GM19467 (cell line): ENCODE results near the gene PRRT3.
"Not testable (repeated sequence)": the region's sequence is repeated elsewhere in the genome, so short reads cannot be mapped to it uniquely, and the experiment has no call there.

Source experiments
- ATAC-seq: cut with Tn5 transposase; IDR thresholded peaks from one replicate; pipeline ENCODE4 v1.9.1; 2021; ENCODE audit warnings: mild to moderate bottlenecking, moderate library complexity; ENCODE audit not compliant: unreplicated experiment

The PRRT3 gene

DNA sequence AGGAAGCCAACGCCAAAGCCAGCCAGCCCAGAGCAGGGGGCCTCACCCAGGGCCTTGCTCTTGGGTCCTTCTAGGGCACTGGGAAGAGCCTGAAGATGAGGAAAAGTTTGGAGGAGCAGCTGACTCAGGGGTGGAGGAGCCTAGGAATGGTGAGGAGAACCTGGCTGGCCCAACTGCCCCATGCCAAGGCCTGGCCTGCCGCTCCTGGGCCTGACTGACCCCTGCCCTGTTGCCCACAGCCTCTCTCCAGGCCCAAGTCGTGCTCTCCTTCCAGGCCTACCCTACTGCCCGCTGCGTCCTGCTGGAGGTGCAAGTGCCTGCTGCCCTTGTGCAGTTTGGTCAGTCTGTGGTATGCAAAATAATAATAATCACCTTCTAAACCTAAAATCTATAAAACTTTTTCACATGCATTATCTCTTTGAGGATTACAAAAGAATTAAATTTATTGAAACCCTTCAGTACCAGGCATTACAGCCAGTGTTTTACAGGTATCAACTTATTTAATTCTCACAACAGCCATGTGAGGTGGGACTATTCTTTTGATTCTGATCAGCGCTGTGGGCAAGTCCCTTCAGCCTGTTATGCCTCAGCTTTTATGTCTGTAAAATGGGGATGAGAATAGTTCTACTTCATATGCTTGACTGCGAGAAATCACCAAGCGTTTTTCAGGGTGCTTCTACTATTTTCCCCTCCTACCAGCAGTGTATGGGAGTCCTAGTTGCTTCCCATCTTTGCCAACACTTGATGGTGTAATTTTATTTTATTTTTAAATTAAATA lies 33.8 kb downstream of the PRRT3 start:
- no peak for ATAC-seq

DNA sequence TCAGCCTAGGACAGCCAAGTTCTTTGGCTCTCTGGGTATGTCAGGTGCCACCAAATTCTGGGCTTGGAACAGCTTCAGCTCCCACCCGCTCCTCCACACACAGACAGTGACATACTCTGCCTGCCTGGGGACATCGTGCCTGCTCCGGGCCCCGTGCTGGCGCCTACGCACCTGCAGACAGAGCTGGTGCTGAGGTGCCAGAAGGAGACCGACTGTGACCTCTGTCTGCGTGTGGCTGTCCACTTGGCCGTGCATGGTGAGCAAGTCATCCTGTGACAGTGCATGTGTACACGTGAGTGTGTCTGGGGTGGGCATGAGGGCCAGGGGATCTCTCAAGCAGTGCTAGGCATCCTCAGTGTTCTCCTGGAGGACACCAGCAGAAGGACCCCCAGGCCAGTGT lies 34.4 kb downstream of the PRRT3 start:
- no peak for ATAC-seq

DNA sequence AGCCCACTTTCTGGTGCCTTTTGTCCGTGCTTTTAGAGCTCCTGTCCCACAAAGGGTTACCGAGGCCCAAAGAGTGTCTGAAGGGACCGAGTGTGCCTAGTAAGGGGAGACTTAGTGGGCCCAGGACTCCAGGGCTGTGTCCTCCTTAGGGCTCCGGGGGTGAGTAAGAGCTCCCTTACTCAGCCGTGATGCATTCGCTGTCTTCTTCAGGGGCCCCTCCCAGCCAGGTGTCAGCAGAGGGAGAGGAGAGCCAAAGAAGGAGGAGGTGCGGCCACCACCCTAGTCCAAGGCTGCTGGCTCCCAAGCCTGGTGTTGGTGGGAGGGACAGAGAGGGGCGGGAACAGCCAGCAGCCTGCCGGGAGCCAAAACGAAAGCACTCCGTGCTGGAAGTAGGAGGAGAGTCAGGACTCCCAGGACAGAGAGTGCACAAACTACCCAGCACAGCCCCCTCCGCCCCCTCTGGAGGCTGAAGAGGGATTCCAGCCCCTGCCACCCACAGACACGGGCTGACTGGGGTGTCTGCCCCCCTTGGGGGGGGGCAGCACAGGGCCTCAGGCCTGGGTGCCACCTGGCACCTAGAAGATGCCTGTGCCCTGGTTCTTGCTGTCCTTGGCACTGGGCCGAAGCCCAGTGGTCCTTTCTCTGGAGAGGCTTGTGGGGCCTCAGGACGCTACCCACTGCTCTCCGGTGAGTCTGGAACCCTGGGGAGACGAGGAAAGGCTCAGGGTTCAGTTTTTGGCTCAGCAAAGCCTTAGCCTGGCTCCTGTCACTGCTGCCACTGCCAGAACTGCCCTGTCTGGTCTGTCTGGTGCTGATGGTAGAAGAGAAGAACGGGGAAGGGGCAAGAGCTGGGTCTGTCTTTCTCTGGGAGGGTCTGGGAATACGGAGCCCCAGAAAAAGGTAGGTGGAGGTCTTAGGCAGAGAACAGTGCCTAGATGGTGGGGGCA lies 35.2 kb downstream of the PRRT3 start, which contains the start of gene IL17RC:
IL17RC (plus strand) TSS at position 365 of the 947 bp plus-strand sequence; CDS start at position 583, 218 bp downstream.
- ATAC-seq, result no peak

DNA sequence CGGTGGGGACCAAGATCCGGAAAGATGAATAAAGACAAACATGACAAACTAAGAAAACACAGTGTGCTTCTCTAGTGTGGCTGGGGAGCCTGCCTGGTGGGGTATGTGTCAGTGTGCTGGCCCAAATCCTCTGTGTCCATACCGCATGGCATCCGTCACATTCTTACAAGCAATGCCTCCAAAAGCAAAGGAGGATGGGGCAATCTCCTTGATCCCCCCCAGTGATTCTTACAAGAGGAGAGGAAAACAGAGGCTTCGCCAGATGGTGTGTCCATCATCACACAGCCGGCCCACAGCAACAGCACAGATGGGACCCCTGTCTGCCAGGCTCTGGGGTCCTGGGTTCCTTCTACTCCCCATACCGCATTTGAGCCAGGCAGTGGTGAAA lies 35.9 kb downstream of the PRRT3 start:
- no peak for ATAC-seq

GRCh38 chr3:9915254-9916141 lies 36.7 kb downstream of the PRRT3 start:
- ATAC-seq, result no peak

GRCh38 chr3:9914559-9915253 lies 37.5 kb downstream of the PRRT3 start:
- ATAC-seq, result no peak

DNA sequence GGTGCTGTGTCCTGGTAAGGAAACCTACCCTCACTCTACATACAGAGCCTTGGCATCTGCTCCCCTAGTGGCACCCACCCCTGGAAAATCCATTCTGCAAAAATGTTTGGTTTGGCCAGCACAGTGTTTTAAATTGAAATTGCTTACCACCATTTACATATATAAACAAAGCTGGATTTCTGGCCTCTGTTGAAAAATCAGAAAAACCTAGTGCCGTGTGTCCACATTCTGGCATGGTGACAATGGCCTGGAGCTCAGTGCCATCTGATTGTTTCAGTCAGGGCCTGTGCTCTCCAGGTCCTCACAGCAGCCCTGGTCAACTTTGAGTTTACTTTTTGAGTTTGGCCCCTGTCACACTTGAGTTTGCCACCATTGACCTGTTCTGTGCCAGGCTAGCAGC lies 38.2 kb downstream of the PRRT3 start:
- ATAC-seq, result no peak

DNA sequence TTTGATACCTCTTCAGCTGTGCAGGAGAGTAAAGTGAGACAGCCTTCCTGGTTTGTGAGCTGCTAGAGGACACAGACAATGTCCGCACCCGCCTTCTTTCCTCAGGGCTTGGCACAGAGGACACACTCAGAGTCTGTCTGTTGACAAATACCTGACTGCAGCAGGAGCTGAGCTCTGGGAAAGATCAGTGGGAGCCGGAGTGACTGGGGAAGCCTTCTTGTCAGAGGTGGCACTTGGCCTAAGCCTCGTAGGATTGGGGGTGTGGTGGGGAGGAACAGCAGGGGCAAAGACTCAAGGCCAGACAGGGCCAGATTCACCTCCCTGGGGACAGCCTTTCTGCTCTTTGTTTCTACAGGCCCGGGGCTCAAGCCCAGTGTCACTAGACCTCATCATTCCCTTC lies 38.6 kb downstream of the PRRT3 start:
- no peak for ATAC-seq

- no peak for ATAC-seq
These were observed 39.8 kb downstream of the PRRT3 start for GRCh38 chr3:9912294-9912935.

- ATAC-seq, result no peak
These were observed 40.3 kb downstream of the PRRT3 start for GRCh38 chr3:9911863-9912262.

DNA sequence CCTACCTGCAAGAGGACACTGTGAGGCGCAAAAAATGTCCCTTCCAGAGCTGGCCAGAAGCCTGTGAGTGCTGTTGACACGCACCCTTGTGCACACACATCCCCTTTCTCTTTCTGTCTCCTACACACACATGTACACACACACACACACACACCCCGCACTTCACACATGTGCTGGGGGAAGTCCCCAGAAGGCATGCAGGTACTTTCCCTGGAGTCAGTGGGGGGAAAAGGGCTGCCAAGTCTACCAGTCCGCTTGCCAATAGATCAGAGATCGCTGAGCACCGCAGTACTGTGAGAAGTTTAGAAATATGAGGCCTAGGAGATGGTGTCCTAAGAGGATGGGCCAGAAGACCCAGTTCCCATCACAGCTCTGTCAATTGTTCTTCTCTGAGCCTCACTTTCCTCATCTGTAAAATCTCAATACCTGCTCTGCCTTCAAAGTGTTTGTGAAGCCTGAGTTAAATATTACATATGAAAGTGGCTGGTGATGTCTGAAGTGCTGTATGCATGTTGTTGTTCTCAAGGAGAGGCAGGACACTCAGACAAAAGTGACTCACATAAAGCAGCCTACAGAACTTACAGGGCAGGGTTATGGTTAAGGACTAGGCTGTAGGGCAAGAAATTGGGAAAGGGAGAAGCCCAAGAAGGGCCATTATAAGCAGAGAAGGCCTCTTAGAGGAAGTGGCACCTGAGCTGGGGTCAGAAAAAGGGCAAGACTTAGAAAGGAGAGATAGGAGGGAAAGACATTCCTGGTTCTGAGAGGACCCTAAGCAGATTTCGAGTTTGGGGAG lies 42.8 kb downstream of the PRRT3 start:
- no peak for ATAC-seq

DNA sequence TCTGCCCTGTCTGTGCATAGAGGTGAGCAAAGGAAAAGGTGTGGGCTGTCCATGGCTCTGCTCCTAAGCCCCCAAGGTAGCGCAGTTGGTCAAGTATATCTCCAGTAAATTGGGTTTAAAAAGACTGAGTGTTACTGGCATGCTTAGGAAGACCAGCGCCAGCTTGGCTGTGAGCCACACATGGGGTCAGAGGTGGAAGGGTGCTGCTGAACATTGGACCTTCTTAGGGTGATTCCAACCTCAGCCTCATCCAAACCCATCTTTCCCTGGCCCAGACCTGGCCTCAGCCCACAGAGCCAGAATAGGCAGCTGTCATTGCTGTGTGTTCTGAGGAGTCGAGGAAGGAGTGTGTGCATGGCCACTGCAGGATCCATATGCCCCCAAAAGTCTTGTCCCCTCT lies 43.9 kb downstream of the PRRT3 start:
- ATAC-seq, result no peak

GRCh38 chr3:9906480-9906879 lies 45.7 kb downstream of the PRRT3 start:
- no peak for ATAC-seq

DNA sequence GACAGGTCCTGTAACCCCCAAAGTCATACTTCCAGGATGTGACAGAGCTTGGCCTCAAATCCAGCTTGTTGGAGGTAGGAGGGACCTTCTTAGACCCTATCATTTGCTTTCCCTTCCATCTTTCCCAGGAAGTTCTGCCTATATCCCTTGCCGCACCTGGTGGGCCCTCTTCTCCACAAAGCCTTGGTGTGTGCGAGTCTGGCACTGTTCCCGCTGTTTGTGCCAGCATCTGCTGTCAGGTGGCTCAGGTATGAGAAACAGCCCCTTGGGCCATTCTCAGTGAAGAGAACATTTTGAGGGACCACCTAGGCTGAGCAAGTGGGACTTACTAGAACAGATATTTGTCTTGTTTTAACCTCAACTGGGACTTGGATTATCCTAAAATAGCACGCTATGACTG lies 48.3 kb downstream of the PRRT3 start:
- no peak for ATAC-seq

- ATAC-seq, result no peak
These were observed 49.0 kb downstream of the PRRT3 start for GRCh38 chr3:9903238-9903624.

GRCh38 chr3:9902372-9903237 lies 49.6 kb downstream of the PRRT3 start, which contains the start of gene IL17RE:
Gene IL17RE (plus strand): TSS chr3:9902848. CDS start chr3:9902933, 85 bp downstream.
- ATAC-seq, result no peak

GRCh38 chr3:9901967-9902366 lies 50.2 kb downstream of the PRRT3 start:
- ATAC-seq, result no peak

DNA sequence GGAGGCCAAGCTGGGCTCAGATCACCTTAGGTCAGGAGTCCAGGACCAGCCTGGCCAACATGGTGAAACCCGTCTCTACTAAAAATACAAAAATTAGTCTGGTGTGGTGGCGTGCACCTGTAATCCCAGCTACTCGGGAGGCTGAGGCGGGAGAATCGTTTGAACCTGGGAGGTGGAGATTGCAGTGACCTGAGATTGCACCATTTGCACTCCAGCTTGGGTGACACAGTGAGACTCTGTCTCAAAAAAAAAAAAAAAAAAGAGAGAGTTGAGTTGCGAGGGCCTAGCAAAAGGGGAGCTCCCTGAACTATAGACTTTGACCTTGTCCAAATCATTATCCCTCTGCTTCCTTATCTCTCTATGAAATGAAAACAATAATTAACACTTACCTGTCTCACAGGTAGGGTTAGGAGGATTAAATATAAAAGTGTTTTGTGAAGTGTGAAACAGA lies 51.2 kb downstream of the PRRT3 start:
- not testable (repeated sequence) for ATAC-seq
